GM20431 (cell line): ENCODE measurements around the gene EFCAB11.

Experiments
- in situ Hi-C: fragments of 300-500 bp; cut with MseI, MboI; formaldehyde crosslinking; loops from one replicate; pipeline ENCODE4 v1.15.0; 2020; ENCODE audit warnings: low sequenced_read_pairs; ENCODE audit not compliant: unreplicated experiment

Gene EFCAB11

DNA sequence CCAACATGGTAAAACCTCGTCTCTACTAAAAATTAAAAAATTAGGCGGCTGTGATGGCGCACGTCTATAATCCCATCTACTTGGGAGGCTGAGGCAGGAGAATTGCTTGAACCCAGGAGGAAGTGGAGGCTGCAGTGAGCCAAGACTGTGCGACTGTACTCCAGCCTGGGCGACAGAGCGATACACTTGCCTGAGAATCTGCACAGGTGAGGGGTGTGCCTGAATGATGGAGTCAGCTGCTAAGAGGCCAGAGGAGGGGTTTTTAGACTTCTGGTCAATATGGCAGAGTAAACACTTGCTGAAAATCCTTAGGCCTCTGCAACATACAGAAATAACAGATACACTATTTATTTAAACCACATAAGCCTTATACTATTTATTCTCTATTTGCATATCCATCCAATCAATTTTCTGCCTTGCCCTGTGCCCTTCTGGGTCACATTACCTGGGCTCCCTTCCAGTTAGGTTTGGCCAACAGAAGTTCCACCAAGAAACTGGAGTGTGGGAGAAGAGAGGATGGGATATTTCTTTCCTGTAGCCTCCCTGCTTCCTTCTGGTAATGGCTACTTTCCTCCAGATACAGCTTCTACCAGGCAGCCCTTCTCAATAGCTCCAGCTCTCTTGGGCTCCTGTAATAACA is 117.6 kb downstream of the EFCAB11 start:
- in situ Hi-C loops = no loop called here

DNA sequence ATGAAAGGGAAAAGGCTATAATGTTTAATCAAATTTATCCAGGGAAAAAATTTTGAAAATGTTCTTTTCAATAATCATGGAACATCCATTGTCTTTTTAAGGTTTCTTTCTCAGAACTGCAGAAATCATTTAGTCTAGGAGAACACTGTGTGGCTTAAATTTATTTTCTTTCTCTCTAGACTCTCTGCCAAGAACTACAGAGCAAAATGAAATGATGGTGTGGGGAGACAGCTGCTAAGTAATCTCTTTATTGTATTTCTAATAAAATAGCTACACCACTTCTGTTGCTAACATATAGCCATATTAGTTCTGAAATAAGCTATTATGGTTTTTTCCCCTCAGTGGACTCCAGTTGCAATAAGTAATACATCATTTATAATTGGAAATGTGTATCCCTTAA is 120.9 kb downstream of the EFCAB11 start:
- in situ Hi-C loops = no loop called here

DNA sequence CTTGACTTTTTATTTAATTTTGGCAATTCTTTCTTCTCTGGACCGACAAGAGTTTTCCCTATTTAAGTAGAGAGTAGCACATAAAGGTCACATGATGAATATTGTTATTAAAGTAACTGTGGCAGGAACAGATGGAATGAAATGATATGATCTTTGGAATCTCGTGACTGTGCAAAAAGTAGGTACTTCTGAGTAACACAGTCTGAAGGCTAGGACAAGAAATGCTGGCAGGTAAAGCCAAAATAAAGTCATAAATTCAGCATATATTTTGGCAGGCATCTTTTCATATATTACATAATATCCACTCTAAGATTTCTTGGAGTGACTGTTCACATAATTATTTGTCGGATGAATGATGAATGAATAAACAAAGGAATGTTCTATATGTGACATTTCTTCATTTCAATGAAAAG is 121.4 kb downstream of the EFCAB11 start:
- in situ Hi-C loops = no loop called here

DNA sequence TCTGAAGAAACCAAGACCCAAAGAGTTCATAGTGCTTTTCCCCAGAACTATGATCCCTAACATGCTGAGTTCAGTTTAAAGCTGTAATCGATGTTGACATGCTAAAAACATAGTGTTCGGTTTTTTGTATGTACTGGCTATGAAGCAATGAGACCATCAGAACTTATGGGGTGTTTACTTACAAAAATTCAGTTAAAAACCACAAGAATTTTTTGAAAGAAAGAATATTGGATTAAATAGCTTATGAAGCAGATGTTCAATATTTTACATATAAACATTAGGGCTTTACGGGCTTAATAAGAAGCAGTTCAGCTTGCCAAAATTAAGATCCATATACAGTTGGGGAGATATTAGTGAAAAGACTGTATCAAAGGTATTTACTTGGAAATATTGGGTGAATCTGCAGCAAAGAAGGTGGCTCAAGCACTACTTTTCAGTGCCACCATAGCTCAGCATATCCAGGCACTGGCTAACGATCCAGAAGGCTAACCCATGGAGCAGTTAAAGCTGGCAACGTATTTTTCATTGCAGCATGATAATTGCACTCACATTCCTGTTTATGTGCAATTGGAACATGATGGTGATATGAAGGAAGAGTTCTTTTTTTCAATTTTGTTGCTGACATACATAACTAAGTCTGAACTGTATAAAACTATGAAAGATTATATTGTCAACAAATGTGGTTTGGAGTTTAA is 125.9 kb downstream of the EFCAB11 start:
- in situ Hi-C loops = no loop called here

DNA sequence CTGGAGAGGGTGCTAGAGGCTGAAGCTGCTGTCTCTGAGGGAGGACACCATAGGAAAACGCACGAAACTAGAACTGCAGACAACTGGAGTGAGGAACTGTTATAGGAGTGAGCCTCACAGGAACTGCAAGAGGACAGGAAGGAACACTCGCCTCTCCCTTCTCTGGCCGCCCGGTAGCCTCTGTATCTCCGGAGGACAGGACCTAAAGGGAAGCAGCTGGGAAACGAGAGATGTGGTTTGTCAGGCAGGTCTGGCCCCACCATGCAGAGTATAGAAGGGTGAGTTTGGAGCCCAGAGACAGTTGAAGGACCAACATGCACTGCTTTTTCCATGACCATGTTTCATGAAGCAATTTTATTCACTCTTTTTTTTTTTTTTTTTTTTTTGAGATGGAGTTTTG is 127.3 kb downstream of the EFCAB11 start:
- in situ Hi-C loops = no loop called here

DNA sequence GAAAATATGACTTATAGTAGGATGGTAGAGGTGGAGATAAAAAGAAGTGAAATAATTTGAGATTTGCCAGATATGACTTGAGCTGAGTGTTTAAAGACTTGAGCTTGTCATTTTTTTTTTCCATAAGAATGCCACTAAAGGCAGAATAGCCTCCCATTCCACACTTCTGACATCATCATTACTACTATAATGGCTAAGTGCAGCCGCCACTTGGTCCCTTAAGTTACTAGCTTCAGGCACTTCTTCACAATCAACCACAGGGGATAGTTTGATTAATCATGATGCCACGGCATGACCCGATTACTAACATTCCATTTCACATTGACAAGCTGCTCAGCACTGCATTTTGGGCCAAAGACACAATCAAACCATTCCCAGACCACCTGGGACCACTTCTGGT is 127.9 kb downstream of the EFCAB11 start:
- in situ Hi-C loops = no loop called here

DNA sequence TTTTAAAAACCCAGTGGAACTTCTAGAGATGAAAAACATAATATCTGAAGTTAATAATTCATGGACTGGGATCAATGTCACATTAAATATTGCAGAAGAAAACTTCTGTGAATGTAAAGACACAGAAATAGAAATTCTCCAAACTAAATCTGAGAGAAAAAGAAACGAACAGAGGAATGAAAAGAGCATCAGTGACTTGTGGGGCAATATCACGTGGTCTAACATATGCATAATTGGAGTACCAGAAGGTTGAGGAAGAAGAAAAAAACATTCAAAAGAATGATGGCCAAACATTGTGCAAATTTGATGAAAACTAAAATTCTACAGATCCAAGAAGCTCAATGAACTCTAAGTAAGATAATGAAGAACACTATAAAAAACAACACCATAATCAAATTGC is 130.8 kb downstream of the EFCAB11 start:
- in situ Hi-C loops = no loop called here

DNA sequence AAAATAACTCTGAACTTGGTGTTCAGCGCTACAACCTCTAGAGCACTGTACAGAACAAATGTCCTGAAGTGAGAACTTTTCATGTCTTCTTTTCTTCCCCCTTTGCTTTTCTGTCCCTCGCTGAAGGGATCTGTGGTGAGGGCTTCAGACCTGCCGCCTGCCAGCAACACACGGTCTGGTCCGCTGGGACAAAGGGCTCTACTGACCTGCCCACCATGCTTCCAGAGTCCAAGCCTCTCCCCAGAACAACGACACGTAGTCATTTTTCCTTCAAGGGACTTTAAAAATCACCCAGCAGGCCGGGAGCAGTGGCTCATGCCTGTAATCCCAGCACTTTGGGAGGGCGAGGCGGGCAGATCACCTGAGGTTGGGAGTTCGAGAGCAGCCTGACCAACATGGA is 140.4 kb downstream of the EFCAB11 start:
- in situ Hi-C loops = no loop called here

DNA sequence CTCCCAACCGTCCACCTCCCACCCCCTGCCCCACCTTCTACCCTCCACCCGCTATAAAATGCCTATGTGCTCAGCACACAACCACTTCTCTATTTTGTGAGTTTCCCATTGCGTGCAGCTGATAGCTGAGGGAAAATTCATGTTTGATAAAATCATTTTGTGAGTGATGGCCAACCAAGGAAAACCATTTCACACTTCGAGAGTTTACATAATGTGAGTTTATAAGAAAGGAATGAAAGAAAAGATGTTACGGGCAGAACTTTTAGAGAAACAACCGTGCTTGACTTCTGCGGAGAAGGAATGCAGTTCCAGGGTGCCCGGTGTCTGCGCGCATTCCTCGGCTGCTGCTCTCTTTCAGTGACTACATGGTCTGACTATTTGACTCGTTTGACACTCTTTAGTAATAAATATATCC is 140.9 kb downstream of the EFCAB11 start:
- in situ Hi-C loops = no loop called here

DNA sequence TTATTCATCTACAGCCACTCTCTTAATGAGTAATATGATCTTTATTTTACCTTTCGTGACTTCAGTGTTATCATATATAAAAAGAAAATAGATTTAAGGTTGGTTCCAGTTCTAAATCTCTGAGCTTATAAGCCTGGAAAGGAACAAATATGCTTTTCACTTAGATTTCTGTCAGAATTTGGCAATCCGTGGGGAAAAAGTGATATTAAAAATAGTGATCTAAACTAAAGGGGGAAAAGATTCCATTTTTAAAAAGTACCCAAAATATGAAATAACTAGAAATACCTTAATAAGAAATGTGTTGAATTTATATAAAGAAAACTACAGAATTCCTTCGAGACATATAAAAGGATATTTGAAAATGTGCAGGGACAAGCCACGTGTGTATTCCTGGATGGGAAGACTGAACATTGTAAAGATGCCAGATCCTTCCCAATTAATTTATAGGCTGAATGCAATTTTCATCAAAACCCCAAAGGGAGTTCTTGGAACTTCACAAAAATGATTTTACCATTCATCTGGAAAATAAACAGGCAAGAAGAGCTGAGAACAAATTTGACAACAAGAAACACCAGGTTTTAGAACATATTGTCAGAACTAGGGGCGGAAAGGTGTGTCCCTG is 142.5 kb downstream of the EFCAB11 start:
- in situ Hi-C loops = no loop called here

DNA sequence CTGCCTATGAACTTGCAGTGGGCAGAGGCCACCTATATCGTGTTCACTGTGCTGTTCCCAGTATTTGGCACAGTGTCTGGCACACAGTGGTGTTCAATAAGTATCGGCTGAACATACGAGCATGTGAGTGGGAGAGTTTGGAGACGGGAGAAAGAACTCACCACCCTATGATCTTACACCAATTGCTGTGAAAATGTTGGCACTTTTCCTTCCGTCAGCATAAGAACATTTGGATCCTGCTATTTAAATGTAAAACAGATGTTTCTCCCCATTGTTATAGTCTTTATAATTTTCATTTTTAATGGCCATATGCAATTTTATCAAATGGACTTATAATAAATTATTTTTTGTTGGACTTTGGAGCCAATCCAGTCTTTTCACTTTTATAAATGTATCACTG is 144.4 kb downstream of the EFCAB11 start:
- in situ Hi-C loops = no loop called here

DNA sequence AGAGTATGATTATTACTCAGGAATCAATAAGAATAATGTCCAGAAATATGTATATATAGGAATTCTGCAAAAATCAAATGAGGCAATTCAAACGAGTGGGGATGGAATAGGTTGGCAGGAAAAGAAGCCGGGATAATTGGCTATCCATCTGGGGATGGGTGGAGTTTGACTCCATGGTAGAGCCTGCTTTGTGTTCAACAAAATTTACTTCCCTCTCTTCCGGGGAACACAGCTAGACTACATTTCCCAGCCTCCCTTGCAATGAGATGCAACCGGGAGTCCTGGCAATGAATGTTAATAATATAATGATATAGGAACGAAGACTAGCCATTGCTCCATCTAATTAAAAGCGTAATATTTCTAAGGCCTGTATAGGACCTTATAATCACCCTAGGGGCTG is 146.6 kb downstream of the EFCAB11 start:
- in situ Hi-C loops = no loop called here

DNA sequence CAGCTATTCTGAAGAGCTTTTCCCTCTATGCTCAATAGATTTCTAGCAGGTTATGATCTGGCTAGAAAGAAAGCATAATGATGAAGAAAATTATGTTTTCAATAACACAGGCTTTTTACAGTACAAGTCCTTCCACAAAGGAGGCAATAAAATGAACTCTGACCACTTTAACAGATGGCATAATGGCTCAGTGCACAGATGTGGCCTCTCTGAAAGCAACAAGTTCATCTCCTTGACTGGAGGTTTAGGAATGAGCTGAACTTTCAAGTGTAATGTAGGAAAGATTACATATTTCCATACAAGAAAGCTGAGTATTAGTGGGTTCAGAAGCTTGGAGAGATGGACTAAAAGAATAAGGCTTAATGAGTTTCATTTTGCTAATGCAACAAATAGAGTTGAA is 147.4 kb downstream of the EFCAB11 start:
- in situ Hi-C loops = no loop called here

DNA sequence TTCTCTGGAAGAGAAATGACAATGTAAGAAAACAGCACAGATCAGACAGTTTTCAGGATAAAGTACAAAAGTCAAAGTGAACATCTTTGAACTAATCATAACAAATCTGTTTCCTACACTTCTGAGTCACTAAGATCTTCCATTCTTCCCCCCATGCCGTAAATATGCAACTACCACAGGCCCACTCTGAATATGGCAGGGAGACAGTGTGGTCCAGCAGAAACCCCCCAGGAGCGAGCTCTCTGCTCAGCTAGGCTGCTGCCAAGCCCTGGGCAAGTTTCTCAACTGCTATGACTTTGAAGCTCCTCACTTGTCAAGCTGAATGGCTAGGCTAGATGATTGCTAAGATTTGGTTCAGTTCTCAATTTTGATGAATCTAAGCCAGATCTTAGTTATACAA is 148.1 kb downstream of the EFCAB11 start:
- in situ Hi-C loops = no loop called here

DNA sequence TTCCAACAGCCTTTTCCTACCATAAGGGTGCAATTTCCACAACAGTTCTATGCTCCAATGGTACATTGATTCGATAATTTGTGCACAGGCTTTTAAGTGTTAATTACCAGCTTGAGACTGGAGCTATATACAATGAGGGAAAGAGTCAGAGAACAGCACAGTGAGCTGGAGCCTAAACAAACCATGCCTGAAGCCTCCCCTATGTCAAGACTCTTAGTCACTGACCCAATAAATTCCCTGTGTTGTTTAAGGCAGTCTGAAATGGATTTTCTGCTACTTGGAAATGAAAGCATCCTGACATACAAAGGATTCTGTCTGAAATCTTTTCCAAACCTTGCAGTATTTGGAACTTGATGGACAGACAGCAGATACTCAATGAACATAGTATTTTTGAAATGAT is 149.0 kb downstream of the EFCAB11 start:
- in situ Hi-C loops = no loop called here

DNA sequence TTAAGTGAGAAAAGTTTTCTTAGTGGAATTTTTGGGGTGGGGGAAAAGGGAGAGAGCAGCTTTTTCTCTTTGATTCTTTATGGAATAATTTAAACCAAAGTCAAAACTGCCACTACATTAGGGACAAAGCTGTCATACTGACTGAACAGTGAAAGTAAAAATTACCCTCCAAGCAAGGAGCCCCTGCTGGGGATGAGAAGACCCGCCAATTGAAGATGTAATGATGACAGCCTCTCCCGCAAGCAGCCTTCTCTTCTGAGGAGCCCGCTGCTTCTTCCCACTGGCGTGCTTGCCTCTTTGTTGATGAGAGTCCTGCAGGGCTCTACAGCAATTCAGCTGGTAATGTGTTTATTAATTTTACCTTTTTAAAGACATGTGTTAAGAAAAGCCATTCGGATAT is 151.0 kb downstream of the EFCAB11 start:
- in situ Hi-C loops = no loop called here

DNA sequence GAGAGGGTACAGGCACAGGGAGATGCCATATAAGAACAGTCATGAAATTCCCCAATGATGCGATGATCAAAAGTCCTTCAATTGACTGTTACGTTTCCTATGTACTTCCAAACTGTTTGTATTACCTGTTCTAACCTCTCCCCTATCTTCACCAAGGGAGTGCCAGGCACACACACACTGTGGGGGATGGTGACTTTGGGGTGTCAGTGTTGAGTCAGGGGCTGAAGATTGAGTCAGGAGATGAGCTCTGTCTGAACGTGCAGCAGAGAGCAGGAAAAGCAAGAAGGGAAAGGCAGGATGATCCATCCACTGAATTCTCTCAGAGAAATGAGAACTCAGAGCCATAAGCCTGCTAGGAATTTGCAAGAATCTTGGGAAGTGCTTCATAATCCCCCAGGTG is 153.4 kb downstream of the EFCAB11 start:
- in situ Hi-C loops = no loop called here

DNA sequence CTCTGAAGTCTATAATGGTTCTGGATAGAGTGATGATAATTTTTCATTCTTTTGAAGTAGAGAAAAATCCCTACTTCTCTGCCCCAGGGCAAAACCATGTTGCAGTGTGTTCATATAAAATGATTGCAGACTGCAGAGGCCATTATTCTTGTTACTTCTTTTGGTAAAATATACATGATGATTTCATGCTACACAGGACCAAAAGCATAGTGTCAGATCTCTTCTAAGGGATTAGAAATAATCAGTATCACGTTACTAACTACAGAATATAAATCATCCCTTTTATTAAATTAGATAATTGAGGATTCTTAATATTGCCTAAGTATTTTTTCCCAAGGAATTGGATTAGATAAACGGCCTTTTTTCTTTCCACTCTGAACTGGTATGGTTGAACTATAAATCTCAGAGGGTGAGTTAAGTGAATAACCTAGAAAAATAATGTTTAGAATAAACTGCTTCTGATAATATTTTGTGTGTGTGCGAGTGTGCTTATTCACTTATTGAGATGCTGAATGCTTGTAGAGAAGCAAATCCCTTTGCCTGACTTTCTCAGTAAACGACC is 156.2 kb downstream of the EFCAB11 start:
- in situ Hi-C loops = no loop called here

DNA sequence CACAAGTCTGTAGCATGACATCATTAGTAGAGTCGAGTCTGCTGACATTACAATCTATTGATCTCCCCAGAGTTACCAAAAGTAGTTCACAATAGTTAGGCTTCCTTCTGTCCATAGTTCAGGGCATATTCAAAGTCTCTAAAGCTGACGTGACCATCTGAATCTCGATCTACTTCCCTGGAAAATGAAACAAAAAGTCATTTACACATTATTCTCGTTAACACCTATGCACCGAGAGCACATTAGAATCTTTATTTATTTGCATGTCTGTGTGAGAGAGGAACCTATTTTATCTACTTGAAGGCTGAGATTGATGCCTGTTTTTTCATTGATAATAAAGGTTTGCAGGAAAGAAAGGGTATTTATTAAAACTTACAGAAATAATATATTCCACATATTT is 157.4 kb downstream of the EFCAB11 start:
- in situ Hi-C loops = no loop called here

DNA sequence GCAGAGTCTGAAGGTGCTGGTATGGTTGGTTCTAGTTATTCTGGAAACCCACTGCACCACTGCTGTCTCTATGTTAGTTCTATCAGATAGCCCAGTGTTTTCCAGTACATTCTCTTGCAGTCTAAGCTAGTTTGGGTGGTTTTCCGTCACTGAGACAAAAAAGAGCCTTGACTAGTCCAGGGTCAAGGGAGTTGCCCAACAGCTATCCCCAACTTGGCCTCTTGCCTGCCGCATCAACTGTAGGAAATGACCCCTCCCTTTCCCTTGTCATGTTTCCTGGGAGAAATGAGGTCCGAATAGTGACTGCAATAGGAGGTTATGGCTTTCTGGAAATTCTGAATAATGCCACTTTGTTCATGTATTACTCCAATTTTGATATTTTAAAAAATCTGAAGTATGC is 160.4 kb downstream of the EFCAB11 start:
- in situ Hi-C loops = no loop called here

DNA sequence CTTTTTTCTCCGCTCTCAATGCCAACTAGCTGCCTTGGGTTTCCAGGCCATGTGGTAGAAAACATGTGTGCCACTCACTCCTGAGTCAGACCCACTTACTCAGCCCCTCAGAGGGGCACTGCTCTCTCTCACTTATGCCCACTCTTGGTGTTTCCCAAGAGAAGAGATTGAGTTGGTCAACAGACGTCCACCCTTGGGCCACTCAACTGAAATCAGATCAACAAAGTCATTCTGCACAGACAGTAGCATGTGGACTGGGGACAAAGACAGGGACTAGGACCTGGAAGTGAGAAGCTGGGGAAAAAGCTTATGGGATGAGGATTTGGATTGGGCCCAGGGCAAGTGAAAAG is 161.2 kb downstream of the EFCAB11 start:
- in situ Hi-C loops = no loop called here
